Psoas muscle (tissue), 8 donors: ENCODE measurements around the gene VSIG2. TPM values are rescaled to one million over a fixed set of nuclear protein-coding genes. Genes with fewer than 3 reads are reported as not detected.

Experiments used
- ATAC-seq, 4 donors: fragments of 200-7000 bp; cut with Tn5 transposase; one replicate each; pipeline ENCODE4 v1.9.1; 2020; ENCODE audit warnings: moderate library complexity in 3 of 4, mild to moderate bottlenecking in 2 of 4
- DNase-seq, 2 donors: peaks; one replicate each; pipeline ENCODE4 v3.0.0-alpha.2; 2020
- H3K27ac ChIP-seq: fragments of 200-600 bp; one replicate; pipeline ENCODE4 v1.8.0; 2022
- H3K27me3 ChIP-seq, 3 donors: fragments of 200-600 bp in 1 of 3; one replicate each; pipeline versions ENCODE4 v1.6.1 to v1.8.0; 2013 to 2022; ENCODE audit warnings: low read length in 2 of 3, mild to moderate bottlenecking in 2 of 3, moderate library complexity in 1 of 3; ENCODE audit not compliant: insufficient read depth in 3 of 3
- H3K36me3 ChIP-seq, 2 donors: fragments of 200-600 bp in 1 of 2; one replicate each; pipeline versions ENCODE4 v1.6.1 to v1.8.0; 2013 to 2022; ENCODE audit warnings: low read depth in 1 of 2, mild to moderate bottlenecking in 1 of 2, moderate library complexity in 1 of 2; ENCODE audit not compliant: insufficient read depth in 1 of 2
- H3K4me1 ChIP-seq: fragments of 200-600 bp; one replicate; pipeline ENCODE4 v1.8.0; 2022
- H3K4me3 ChIP-seq: fragments of 200-600 bp; one replicate; pipeline ENCODE4 v1.8.0; 2022; ENCODE audit warnings: mild to moderate bottlenecking
- H3K9me3 ChIP-seq: fragments of 200-600 bp; one replicate; pipeline ENCODE4 v1.8.0; 2022
- WGBS, 3 donors: extraction: QIAGEN DNeasy Blood & Tissue Kit; methylation state at CpG; one replicate each; pipeline versions ENCODE4 v1.1.6 to v1.1.7; 2013; 5-methylcytosine and 5-hydroxymethylcytosine counted together
- intact Hi-C, 2 donors: fragments of 100-400 bp; cut with DNase I; formaldehyde crosslinking; loops; one replicate each; pipeline versions ENCODE4 v1.11.0 to v1.14.2; 2022
- polyA plus RNA-seq, 3 donors: library from polyadenylated mRNA; stranded (reverse); fragments of 200-250 nt; gene quantifications; one replicate each; pipeline ENCODE4 v1.2.3, GENCODE V29; 2013
- total RNA-seq, 4 donors: library from RNA; stranded (reverse); fragmentation: NEBNext Ultra II Directional in 2 of 4; extraction: Animal tissue kit (Norgen Biotek cat#: 25700) in 2 of 4; gene quantifications; one replicate each; pipeline versions ENCODE4 v1.2.1 to v1.2.4, GENCODE V29; 2021 to 2023
- TF ChIP-seq, protein P1 (sequence below): fragments of 200-600 bp; IDR thresholded peaks from one replicate; pipeline ENCODE4 v1.8.0; 2022; ENCODE audit warnings: antibody characterized with exemption
- donor health status: healthy with polysubstance abuse.
- donor health status: DM: no; HTN: no; CAD: no; lungs with moderate emphysema.
- donor health status: Bipolar disorder and iron deficiency.
- donor health status: healthy.
- donor health status: DM: yes; HTN: yes; CAD: no.
- donor health status: DM: no; HTN: no; CAD: no.
- donor health status: DM: no; HTN: no; CAD: no.
- donor health status: DM: yes; HTN: yes; CAD: no.

VSIG2 gene
- total and polyA plus RNA-seq, 7 donors, result 0.15 to 0.58 (median 0.36) TPM

DNA sequence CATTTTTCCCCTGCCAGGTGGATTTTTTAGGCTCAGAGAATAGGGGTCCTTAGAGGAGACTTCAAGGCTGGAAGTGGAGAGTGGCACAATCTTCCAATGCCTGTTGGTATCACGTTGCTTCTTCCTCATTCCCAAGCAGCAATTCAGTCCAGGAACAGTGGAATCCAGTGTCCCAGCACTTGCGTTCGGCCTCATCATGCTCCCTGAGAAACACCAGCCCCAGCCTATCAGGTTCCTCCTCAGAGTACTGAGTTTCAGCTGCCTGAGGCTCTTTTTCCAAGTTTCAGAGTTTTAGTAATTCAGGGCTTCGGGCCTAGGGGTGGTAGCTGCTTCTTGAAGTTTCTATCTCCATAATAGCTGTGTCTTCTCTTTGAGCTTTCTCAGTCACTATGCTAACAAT, 44.2 kb downstream of the VSIG2 start:
- H3K4me1 ChIP-seq, result no peaks in the 10 kb centered on the region
- TF ChIP-seq, protein P1, sequence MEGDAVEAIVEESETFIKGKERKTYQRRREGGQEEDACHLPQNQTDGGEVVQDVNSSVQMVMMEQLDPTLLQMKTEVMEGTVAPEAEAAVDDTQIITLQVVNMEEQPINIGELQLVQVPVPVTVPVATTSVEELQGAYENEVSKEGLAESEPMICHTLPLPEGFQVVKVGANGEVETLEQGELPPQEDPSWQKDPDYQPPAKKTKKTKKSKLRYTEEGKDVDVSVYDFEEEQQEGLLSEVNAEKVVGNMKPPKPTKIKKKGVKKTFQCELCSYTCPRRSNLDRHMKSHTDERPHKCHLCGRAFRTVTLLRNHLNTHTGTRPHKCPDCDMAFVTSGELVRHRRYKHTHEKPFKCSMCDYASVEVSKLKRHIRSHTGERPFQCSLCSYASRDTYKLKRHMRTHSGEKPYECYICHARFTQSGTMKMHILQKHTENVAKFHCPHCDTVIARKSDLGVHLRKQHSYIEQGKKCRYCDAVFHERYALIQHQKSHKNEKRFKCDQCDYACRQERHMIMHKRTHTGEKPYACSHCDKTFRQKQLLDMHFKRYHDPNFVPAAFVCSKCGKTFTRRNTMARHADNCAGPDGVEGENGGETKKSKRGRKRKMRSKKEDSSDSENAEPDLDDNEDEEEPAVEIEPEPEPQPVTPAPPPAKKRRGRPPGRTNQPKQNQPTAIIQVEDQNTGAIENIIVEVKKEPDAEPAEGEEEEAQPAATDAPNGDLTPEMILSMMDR, result no peak
- WGBS, 3 donors, result 67 to 75% (median 70%) methylated on average over 4 of the region's 4 CpGs
- peaks cover 0 to 4% (median 0%) of the 10 kb centered on the region in 3 donors for H3K27me3 ChIP-seq
- DNase-seq (no peak), ATAC-seq (no peak)
- H3K36me3 ChIP-seq, result no peaks in the 10 kb centered on the region
- H3K27ac ChIP-seq, result no peak overlapping the region
- no peak overlapping the region for H3K4me3 ChIP-seq
- intact Hi-C loops, result no loop called here
- no peaks in the 10 kb centered on the region for H3K9me3 ChIP-seq

DNA sequence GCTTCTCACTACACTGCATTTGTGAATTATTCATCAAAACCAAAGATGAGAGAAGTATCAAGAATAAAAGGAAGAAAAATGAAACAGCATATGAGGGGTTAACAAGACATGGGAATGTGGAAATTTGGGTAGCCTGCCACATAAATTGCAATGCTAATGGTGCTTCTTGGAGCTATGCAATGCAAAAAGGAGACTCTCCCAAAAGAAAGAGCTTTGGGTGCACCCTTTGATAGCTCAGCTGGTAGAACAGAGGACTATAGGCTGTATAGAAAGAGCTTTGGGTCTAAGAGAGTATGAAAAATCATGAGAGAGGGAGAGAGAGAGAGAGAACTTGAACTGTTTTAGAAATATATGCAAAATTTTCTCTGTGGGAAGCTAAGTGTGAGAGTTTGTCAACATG, 52.0 kb downstream of the VSIG2 start:
- Histone ChIP-seq H3K4me1 (no peaks in the 10 kb centered on the region), H3K9me3 (no peaks in the 10 kb centered on the region), H3K36me3 (no peaks in the 10 kb centered on the region), H3K4me3 (no peak overlapping the region), H3K27me3 (no peaks in the 10 kb centered on the region), H3K27ac (no peak overlapping the region)
- ATAC-seq, result no peak
- DNase-seq, result no peak
- TF ChIP-seq, protein P1, result no peak
- intact Hi-C loops, result no loop called here

- no peak for ATAC-seq
- intact Hi-C loops, result no loop called here
- Histone ChIP-seq H3K36me3 (no peaks in the 10 kb centered on the region), H3K4me3 (no peak overlapping the region), H3K4me1 (no peaks in the 10 kb centered on the region), H3K9me3 (no peaks in the 10 kb centered on the region), H3K27ac (no peak overlapping the region), H3K27me3 (no peaks in the 10 kb centered on the region)
- no peak for DNase-seq
- 73 to 81% (median 80%) methylated on average over 1 of the region's 1 CpG for WGBS, 3 donors
- TF ChIP-seq, protein P1, result no peak
Measured at GRCh38 chr11:124699547-124699946, 52.5 kb downstream of the VSIG2 start.

Other genes starting within 250 kb of the VSIG2 start
- gene OR8B12, start 208.6 kb downstream of the VSIG2 start, total RNA-seq, result not detected
- not detected for gene OR8B12, start 208.6 kb downstream of the VSIG2 start, polyA plus RNA-seq
- not detected for gene OR8A1, start 182.3 kb downstream of the VSIG2 start, total RNA-seq
- gene OR8A1, start 182.3 kb downstream of the VSIG2 start, polyA plus RNA-seq, result not detected
- not detected for gene PANX3, start 140.8 kb downstream of the VSIG2 start, total RNA-seq
- not detected for gene PANX3, start 140.8 kb downstream of the VSIG2 start, polyA plus RNA-seq
- 10 to 100 TPM; 24.2 to 32.3 (median 27.4) TPM for gene TBRG1, start 129.4 kb downstream of the VSIG2 start, total RNA-seq
- 10 to 100 TPM; 29.4 to 99.3 (median 45.7) TPM for gene TBRG1, start 129.4 kb downstream of the VSIG2 start, polyA plus RNA-seq
- 10 to 100 TPM; 15.7 to 21.8 (median 19.1) TPM for gene SIAE, start 78.5 kb downstream of the VSIG2 start, total RNA-seq
- 10 to 100 TPM in 2 of 3 donors, 1 to 10 TPM in 1; 9.1 to 15.7 (median 12.8) TPM for gene SIAE, start 78.5 kb downstream of the VSIG2 start, polyA plus RNA-seq
- gene SPA17, start 78.4 kb downstream of the VSIG2 start, total RNA-seq, result 1 to 10 TPM in 1 of 4 donors, under 1 TPM in 3; 0.32 to 1.1 (median 0.73) TPM
- gene SPA17, start 78.4 kb downstream of the VSIG2 start, polyA plus RNA-seq, result 1 to 10 TPM in 2 of 3 donors, under 1 TPM in 1; 0.87 to 3.6 (median 2.8) TPM
- 1 to 10 TPM in 2 of 4 donors, under 1 TPM in 2; 0.89 to 2.1 (median 1.2) TPM for gene NRGN, start 12.3 kb downstream of the VSIG2 start, total RNA-seq
- gene NRGN, start 12.3 kb downstream of the VSIG2 start, polyA plus RNA-seq, result 1 to 10 TPM in 2 of 3 donors, under 1 TPM in 1; 0.69 to 1.7 (median 1.0) TPM
- 10 to 100 TPM; 20.1 to 35.5 (median 28.8) TPM for gene ESAM, start 10.0 kb upstream of the VSIG2 start, total RNA-seq
- gene ESAM, start 10.0 kb upstream of the VSIG2 start, polyA plus RNA-seq, result 10 to 100 TPM; 18.4 to 37.2 (median 26.2) TPM
- 1 to 10 TPM; 3.0 to 4.5 (median 4.1) TPM for gene MSANTD2, start 48.2 kb upstream of the VSIG2 start, total RNA-seq
- gene MSANTD2, start 48.2 kb upstream of the VSIG2 start, polyA plus RNA-seq, result 1 to 10 TPM; 2.8 to 5.4 (median 4.0) TPM
- gene ROBO3, start 113.2 kb upstream of the VSIG2 start, total RNA-seq, result 1 to 10 TPM; 1.7 to 3.2 (median 2.3) TPM
- gene ROBO3, start 113.2 kb upstream of the VSIG2 start, polyA plus RNA-seq, result 1 to 10 TPM; 2.9 to 3.6 (median 3.3) TPM
- gene ROBO4, start 145.6 kb upstream of the VSIG2 start, total RNA-seq, result 10 to 100 TPM; 14.9 to 17.5 (median 16.1) TPM
- 10 to 100 TPM in 1 of 3 donors, 1 to 10 TPM in 2; 5.4 to 10.2 (median 8.4) TPM for gene ROBO4, start 145.6 kb upstream of the VSIG2 start, polyA plus RNA-seq
- gene HEPN1, start 167.0 kb upstream of the VSIG2 start, total RNA-seq, result not detected
- under 1 TPM in 2 of 3 donors, not detected in 1; 0.01 to 0.04 TPM for gene HEPN1, start 167.0 kb upstream of the VSIG2 start, polyA plus RNA-seq
- gene HEPACAM, start 183.8 kb upstream of the VSIG2 start, total RNA-seq, result under 1 TPM in 2 of 4 donors, not detected in 2; 0.06 to 0.07 TPM
- gene HEPACAM, start 183.8 kb upstream of the VSIG2 start, polyA plus RNA-seq, result under 1 TPM; 0.05 to 0.25 (median 0.08) TPM
- gene CCDC15, start 201.9 kb upstream of the VSIG2 start, total RNA-seq, result under 1 TPM; 0.07 to 0.42 (median 0.25) TPM
- under 1 TPM; 0.03 to 0.29 (median 0.10) TPM for gene CCDC15, start 201.9 kb upstream of the VSIG2 start, polyA plus RNA-seq